Esophagus mucosa (tissue), 1 donor: ENCODE results near the gene CCDC78. TPM values are rescaled to one million over a fixed set of nuclear protein-coding genes. Genes with fewer than 3 reads are reported as not detected.
A peak's percentile ranks its signal among the peaks of the same experiment; 100 is the strongest.
"Not testable (repeated sequence)": the region's sequence is repeated elsewhere in the genome, so short reads cannot be mapped to it uniquely, and the experiment has no call there.

Experiments used
- ATAC-seq: fragments of 200-7000 bp; cut with Tn5 transposase; one replicate; pipeline ENCODE4 v1.9.1; 2020
- total RNA-seq: library from RNA; stranded (reverse); gene quantifications from one replicate; pipeline ENCODE4 v1.2.4, GENCODE V29; 2023
- donor health status: DM: yes; HTN: yes; CAD: no.

Gene CCDC78
- total RNA-seq, 1 donor from 2014 or later = 0.40 TPM

- peak; percentile 64 for ATAC-seq
Measured at GRCh38 chr16:760545-761343, 34.5 kb upstream of the CCDC78 start, which contains the start of gene MSLN. TSS of gene MSLN (plus strand) at chr16:760734. CDS start at chr16:762681, 1,947 bp downstream.

- ATAC-seq = no peak
Measured at GRCh38 chr16:760065-760464, 33.8 kb upstream of the CCDC78 start.

GRCh38 chr16:759110-759910, 33.1 kb upstream of the CCDC78 start:
- peak; percentile 61 for ATAC-seq

- peak; percentile 58 for ATAC-seq
Measured at GRCh38 chr16:756428-756827, 30.2 kb upstream of the CCDC78 start.

- no peak for ATAC-seq
Measured at GRCh38 chr16:754656-755055, 28.4 kb upstream of the CCDC78 start.

- ATAC-seq = not testable (repeated sequence)
Measured at GRCh38 chr16:754121-754607, 27.9 kb upstream of the CCDC78 start.

- ATAC-seq = no peak
Measured at GRCh38 chr16:752007-752312, 25.7 kb upstream of the CCDC78 start.

GRCh38 chr16:751152-752006, 25.1 kb upstream of the CCDC78 start:
- peak; percentile 12 for ATAC-seq

GRCh38 chr16:750485-750884, 24.2 kb upstream of the CCDC78 start:
- ATAC-seq = no peak

GRCh38 chr16:749010-749409, 22.8 kb upstream of the CCDC78 start:
- ATAC-seq = no peak

- ATAC-seq = peak; percentile 21
Measured at GRCh38 chr16:747978-748746, 21.9 kb upstream of the CCDC78 start.

GRCh38 chr16:746637-747036, 20.4 kb upstream of the CCDC78 start:
- no peak for ATAC-seq

- ATAC-seq = no peak
Measured at GRCh38 chr16:745739-746138, 19.5 kb upstream of the CCDC78 start.

- no peak for ATAC-seq
Measured at GRCh38 chr16:743794-744500, 17.7 kb upstream of the CCDC78 start.

GRCh38 chr16:742894-743293, 16.7 kb upstream of the CCDC78 start:
- not testable (repeated sequence) for ATAC-seq

GRCh38 chr16:741986-742629, 15.9 kb upstream of the CCDC78 start:
- no peak for ATAC-seq

- peak; percentile 88 for ATAC-seq
Measured at GRCh38 chr16:740764-741505, 14.7 kb upstream of the CCDC78 start, which contains the start of gene CIAO3. TSS of gene CIAO3 (minus strand) at chr16:740997. CDS start at chr16:740985, 12 bp downstream.

GRCh38 chr16:740459-740763, 14.2 kb upstream of the CCDC78 start:
- ATAC-seq = peak; percentile 39

GRCh38 chr16:739560-740458, 13.6 kb upstream of the CCDC78 start:
- ATAC-seq = peak; percentile 3
